CD14-positive monocyte (primary cell): ENCODE measurements around the gene APOO. TPM values are rescaled to one million over a fixed set of nuclear protein-coding genes. Genes with fewer than 3 reads are reported as not detected.

Experiments
- polyA plus RNA-seq, 3 donors: library from polyadenylated mRNA; depleted of rRNA in 1 of 3; unstranded in 2 of 3; stranded (reverse) in 1 of 3; fragments of 300-500 nt in 2 of 3; fragments of >200 nt in 1 of 3; fragmentation: Illumina TruSeq in 2 of 3; gene quantifications; 1 replicate in 2 of 3; 2 replicates in 1 of 3; pipeline ENCODE4 v1.2.3, GENCODE V29; 2012 to 2021

The APOO gene
- polyA plus RNA-seq, 3 donors = 3.3 to 8.3 (median 4.6) TPM

Other genes starting within 250 kb of the APOO start
- gene PRDX4, start 240.4 kb downstream of the APOO start, polyA plus RNA-seq = 10 to 100 TPM; 12.8 to 76.2 (median 60.6) TPM
- 10 to 100 TPM; 49.2 to 69.3 (median 51.8) TPM for gene ACOT9, start 164.7 kb downstream of the APOO start, polyA plus RNA-seq
- gene SAT1, start 124.8 kb downstream of the APOO start, polyA plus RNA-seq = 1,000 to 10,000 TPM in 1 of 3 donors, 100 to 1,000 TPM in 2; 897 to 7,815 (median 970) TPM
- not detected for gene CXorf58, start 68 bp upstream of the APOO start, polyA plus RNA-seq
- 10 to 100 TPM in 1 of 3 donors, 1 to 10 TPM in 2; 3.2 to 24.4 (median 3.9) TPM for gene KLHL15, start 119.2 kb upstream of the APOO start, polyA plus RNA-seq
- 100 to 1,000 TPM in 1 of 3 donors, 10 to 100 TPM in 2; 87.1 to 157 (median 87.2) TPM for gene EIF2S3, start 147.0 kb upstream of the APOO start, polyA plus RNA-seq
- 10 to 100 TPM; 22.3 to 31.1 (median 30.2) TPM for gene ZFX, start 241.8 kb upstream of the APOO start, polyA plus RNA-seq